ENCODE measurements around the gene KLHDC4. TPM values are rescaled to one million over a fixed set of nuclear protein-coding genes. Genes with fewer than 3 reads are reported as not detected.
"Not testable (repeated sequence)": the region's sequence is repeated elsewhere in the genome, so short reads cannot be mapped to it uniquely, and the experiment has no call there.

KLHDC4 gene
- polyA plus RNA-seq, 5 donors: 29.0 to 40.1 (median 37.2) TPM

DNA sequence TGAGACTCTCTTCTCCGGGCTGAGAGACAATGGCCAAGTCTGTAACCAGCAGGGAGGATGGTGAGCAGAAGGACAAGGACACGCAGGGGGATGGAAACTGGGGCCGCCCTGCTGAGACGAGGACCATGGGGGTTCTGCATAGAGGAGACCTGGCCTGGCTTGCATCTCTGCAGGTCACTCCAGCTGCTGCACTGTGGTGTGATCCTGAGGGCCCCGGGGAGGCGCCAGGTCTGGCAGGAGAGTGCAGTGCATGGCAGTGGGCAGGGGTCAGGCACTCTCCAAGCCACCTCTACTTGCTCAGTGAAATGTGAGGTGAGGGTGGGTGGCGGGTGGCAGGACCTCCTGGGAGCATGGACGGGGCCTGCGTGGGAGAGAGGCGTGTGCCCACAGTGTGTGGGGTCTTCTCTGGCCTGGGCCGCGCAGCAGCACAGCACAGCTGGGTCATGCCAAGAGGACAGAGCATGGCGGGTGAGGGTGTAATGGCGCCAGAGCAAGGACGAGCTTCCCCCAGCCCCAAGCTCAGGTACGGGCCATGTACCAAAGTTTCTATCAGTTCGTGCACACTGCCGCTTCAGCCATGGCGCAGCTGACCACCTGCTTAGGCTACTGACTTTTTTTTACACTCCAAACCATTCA, 43.1 kb downstream of the KLHDC4 start:
- no peak for DNase-seq

DNA sequence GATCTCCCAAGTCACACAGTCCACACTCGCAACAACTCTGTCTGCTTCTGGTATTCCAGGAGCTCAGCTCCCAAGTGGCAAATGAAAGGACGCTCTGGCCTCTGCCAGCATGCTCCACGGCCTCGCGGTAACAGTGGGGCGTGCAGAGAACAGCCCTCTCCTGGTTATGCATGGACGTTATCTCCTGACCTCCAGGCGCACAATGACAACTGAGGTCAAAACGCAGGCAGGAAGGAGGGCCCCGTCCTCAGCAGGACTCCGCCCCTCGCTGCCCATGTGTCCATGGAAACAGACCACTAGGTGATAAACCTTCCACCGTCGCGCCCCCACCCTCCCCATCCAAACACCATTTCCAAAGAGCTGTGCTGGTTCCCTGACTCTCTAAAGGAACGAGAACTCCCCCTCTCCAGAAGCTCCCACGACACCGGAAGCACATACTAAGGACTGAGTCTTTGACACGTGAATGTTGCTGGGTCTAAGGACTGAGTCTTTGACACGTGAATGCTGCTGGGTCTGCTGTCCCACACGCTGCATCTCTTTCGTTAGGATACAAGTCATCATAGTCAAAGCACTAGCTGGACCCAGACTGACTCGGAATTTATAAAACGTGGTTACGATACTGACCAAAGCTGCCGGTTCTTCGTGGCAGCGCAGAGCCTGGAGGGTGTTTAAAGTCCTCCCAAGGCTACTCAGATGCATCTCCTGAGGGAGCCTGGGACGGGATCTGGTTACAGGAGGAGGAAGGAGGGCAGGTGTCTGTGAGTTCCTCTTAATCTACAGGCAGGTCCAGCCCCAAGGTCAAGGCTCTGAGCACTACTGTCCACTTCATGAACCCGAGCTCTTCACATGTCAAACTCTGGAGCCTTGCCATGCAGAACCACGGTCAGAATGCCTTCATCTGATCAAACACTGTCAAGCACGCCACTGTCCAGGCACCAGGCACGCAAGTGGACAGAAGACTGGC, 43.9 kb downstream of the KLHDC4 start:
- no peak for DNase-seq

DNA sequence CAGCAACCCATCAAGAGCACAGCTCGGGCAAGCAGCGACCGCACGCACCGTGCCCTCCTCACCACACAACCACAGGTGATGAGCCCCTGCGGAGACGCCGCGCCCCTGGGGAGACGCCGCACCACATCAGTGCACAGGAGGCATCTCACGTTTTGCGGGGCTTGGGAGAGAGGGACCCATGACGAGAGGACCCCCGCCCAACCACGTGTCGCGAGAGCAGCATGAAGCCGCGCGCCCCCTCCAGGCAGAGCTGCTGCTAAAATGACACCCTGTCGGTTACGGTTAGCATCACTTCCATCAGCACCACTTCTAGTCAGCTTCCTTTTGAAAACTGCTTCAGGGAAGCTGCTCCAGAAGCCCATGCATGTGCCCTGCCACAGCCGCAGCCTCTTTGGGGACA, 45.3 kb downstream of the KLHDC4 start:
- DNase-seq: no peak

- DNase-seq: not testable (repeated sequence)
These were observed 47.0 kb downstream of the KLHDC4 start for GRCh38 chr16:87718831-87719230.

DNA sequence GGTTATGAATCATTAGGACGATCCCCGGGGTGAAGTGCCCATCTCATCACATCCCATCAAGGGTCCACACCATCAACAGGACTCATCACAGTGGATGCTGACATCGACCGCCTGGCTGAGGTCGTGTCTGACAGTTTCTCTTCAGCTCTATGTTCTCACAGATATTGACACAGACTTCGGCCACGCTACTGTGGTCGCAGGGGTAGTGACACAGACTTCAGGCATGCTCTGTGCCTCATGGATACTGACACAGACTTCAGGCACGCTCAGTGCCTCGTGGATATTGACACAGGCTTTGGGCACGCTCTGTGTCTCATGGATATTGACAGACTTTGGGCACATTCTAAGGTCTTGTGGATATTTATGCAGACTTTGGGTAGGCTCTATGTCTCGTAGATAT, 50.1 kb downstream of the KLHDC4 start:
- no peak for DNase-seq

DNA sequence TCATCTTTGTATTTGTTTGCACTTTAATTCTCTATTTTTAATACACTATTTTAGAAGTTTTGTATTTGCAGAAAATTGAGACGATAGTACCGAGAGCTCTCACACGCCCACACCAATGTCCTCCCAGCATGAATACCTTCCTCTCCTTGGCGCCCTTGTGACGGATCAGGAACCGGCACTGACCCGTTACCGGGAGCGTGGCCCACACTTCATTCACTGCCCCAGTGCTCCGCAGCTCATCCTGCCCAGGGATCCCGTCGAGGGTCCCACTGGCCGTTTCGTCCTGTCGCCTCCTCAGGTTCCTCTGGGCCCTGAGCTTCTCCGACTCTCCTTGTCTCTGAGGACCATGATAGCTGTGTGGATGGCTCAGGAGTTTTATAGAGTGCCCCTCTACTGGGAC, 50.6 kb downstream of the KLHDC4 start:
- DNase-seq: no peak

DNA sequence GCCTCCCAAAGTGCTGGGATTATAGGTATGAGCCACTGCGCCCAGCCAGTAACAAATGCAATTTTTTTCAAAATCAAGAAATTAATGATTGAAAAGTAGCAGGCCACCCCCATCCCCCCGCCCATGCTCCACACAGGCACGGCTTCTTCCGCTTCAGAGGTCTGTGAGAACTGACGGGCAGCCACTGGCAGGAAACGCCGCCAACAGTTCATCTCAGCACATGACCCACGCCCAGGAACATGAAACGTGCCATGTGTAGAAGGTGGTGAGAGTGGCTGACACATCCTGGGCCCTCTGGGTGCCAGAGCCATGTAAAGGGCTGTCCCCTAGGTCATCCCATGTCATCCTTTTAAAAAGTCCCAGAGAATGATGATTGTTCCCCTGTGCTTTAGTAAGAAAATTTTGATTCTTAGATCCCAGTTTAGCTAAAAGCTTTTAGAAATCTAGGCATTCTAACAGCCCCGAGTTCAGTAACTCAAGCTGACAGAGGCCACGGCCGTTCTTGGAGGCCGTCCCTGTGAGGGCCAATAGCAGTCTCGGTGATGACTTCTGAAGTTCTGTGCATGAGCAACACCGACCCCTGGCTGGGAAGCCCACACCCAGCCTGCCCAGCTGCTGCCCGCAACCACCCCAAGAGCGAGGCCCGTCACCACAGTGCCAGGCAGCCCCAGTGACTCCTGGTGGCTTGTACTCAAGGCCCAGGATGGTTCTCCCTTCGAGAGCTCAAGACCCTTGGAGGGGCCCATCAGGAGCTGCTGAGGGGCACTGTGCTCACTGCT, 52.1 kb downstream of the KLHDC4 start:
- DNase-seq: no peak

DNA sequence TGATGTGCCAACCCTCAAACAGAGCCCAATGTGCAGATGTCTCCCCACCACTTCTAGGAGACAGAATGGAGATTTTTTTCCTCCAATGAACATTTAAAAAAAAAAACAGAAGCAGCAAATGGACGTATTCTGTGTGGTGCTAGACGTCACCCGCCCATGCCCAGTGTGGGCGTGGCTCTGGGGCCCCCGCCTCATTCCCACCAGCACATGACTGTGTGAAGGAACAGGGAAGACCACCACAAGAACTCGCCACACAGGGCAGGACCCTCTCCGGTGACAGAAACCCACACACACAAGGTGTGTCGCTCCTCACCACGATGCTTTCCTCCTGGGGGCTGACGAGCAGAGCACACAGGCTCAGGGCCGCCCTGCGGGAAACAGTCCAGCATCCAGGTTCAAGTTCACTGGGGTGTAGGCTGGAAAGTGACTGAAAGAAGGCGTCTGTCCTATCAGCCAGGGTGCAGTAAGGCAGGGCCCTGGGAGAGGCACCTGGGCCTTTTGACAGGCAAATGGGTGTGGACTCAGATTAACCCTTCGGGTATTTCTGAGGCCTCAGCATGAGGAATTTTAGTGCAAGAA, 53.5 kb downstream of the KLHDC4 start:
- no peak for DNase-seq

GRCh38 chr16:87710887-87711286, 54.9 kb downstream of the KLHDC4 start:
- DNase-seq: no peak

DNA sequence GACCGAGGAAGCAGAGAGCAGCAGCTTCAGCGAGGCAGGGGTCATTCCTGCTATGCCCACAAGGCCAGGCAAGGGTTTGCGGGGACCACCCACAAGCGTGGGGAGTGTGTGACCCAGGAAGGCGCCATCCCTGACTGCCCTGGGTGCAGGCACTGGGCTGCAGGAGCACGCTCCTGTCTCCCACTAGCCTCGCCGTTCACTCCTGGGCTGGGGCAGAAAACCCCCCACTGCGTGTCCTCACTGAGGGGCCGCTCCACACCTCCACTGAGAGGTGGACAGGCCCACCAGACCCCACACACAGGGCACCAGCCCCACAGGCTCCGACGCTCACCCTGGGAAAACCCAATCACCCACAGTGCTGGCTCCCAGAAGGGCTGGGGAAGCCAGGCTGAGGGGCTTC, 56.1 kb downstream of the KLHDC4 start:
- no peak for DNase-seq

GRCh38 chr16:87708881-87709638, 56.7 kb downstream of the KLHDC4 start:
- no peak for DNase-seq

DNA sequence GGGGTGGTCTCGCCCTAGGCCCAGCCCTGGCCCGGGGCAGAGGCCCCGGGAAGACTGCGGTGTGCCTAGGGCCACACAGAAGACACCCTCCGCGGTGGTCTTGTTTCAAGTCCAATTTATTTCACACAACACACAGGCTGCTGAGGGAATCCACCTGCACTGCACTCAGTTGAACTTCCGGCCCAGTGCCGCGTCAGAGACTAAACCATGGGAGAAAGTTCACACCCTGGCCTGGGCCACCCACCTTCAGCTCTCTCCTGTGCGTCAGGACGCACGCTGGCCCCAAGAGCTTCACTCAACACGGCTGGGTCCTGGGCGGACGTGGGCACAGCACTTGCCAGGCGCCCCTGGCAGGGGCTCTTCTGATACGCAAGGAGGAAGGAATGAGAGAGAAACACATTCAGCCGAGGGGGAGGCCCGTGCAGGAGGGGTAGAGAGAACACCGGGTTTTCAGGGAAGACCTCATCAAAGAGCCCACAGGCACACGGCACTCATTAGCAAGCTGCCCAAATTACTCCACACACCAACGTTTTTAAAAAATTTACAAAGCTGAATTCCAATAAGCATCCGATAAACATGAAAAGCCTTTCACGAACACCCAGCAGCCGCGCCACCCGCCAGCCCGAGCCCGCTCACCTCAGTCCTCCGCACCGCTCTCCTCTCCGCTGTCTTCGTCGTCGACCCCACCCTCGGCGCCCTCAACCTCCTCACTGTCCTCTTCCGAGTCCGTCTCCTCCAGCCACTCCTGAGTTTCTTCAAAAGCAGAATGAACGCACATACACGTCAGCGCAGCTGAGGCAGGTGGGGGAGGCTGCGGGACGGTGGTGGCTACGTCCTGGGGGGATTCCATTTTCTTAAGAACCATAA, 57.8 kb downstream of the KLHDC4 start:
- DNase-seq: no peak

DNA sequence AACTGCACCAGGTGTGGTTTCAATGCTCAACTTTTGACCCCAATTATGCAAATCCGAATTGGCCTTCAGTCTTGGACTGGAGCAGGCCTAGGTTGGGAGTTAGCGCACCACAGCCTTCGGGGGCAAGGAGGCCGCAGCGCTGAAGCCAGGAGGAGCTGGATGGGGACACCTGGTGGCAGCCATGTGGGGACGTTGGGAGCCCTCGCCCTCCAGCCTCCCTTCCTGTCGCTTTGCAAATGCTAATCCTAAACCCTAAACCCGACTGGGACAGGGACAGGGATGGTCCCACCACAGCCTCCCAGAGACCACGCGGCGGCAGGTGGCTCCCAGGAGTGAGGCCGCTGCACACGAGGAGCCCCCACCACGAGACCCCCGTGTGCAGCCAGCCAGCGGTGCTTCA, 58.7 kb downstream of the KLHDC4 start:
- DNase-seq: no peak

DNA sequence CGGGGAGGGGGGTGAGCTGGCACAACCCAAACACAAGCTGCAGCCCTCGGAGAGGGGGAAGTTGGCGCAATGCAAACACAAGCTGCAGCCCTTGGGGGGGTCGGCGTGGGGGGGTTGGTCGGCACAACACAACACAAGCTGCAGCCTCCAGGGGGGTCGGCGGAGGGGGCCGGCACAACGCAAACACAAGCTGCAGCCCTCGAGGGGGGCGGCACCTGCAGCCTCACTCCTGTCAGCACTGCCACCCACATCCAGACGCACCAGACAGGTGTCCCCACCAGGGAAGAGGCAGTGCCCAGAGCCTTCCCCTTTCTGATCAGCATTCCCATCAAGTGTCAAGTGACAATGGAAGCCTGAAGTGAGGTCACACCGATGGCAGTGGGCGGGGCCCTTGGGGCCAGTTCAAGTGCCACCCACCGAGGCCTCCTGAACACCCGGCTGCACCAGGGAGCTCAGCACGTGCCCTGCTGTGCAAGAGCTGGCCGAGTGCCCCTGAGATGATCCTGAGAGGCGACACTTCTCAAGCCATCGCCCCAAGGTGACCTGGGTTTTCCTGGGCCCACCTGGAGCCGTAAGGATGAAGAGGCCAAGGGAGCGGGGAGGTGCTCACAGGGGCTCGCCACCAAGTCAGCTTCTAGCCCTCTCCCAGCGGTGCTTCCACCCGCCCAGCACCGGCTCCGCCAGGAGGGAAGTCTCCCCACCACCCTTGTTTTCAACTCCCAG, 59.3 kb downstream of the KLHDC4 start:
- DNase-seq: no peak

DNA sequence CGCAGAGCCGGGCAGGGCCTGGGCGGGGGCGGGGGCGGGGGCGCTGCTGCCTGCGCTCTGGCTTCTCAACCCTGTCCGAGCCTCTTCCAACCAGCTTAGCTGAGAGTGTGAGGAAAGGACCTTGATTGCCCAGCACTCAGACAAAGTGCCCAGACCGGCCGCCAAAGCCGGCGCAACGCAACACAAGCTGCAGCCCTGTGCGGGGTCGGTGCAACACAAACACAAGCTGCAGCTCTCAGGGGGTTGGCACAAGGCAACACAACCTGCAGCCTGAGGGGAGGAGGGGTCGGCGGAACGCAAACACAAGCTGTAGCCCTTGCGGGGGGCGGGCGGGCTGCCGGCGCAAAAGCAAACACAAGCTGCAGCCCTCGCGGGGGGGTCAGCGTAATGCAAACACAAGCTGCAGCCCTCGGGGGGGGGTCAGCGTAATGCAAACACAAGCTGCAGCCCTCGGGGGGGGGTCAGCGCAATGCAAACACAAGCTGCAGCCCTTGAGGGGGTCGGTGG, 60.0 kb downstream of the KLHDC4 start:
- DNase-seq: no peak

DNA sequence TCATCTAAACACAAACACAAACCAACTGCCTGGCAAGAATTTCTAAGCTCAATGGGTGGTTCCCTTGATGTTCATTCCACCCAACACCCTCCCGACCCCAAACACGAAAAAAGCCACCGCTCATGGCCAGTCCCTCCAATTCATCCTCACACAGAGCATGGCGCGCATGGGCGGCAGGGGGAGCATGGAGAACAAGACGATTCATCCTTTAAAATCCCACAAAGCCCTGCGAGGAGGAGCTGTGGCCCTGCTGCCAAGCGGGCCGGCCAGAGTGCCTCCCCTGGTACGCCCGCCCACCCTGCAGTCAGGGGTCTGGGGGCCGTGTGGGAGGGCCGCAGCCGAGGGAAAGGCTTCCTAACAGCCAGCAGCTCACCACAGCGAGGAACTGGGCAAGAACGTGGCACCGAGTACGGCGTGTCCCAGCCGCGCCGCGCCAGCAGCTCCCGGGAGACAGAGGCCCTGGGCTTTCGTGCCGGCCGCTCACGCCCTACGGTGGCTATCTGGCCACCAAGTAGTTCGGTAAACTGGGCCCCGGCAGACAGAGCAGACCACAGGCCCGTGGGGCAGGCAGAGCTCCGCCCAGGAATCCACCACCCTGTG, 60.9 kb downstream of the KLHDC4 start:
- no peak for DNase-seq

DNA sequence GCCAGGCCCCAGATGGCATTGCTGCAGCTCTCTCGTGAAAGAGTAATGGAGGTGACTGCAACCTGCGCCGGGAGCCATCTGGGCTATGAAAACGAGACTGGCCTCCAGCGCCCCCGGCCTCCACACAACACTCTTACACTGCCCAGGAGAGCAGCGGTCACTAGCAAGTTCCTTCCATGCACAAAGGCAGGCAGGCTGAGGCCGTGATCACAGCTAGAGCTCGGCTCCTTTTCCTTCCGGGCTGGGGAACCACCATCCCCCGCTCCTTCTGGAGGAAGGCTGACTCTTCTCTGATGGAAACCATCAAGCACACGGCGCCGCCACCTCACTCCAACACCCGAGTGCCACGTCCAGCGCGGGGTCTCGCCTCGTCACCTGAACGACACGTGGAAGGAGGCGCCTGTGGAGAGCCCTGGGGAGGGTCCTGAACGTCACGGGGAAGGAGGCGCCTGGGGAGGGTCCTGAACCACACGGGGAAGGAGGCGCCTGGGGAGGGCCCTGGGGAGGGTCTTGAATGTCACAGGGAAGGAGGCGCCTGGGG, 61.9 kb downstream of the KLHDC4 start:
- DNase-seq: no peak

GRCh38 chr16:87703071-87703470, 62.7 kb downstream of the KLHDC4 start:
- no peak for DNase-seq

All from right lung (tissue), 5 donors.